ENCODE results near the gene TMEM186. TPM values are rescaled to one million over a fixed set of nuclear protein-coding genes. Genes with fewer than 3 reads are reported as not detected.

Gene TMEM186
- total and polyA plus RNA-seq, 2 of the 8 experiments (the other 6 are each of a cell fraction or from before 2014, with no cell fraction given): 13.1 TPM

- no peak for TF ChIP-seq MAFK (IDR thresholded peaks at IDR 0.05; ENCODE audit: low read depth, low read length)
- no peak for TF ChIP-seq MAX (IDR thresholded peaks at IDR 0.05)
- TF ChIP-seq SIX5 (IDR thresholded peaks at IDR 0.05; ENCODE audit: low read depth, low read length): no peak
- TF ChIP-seq CBX5 (IDR thresholded peaks at IDR 0.05; ENCODE audit: low read depth, low read length): no peak
Observed at GRCh38 chr16:8801701-8802100, 4.3 kb upstream of the TMEM186 start (continued).

Measured in H1 (cell line).